GM19238 (cell line): ENCODE results near the gene BAZ1A.
"Not testable (repeated sequence)": the region's sequence is repeated elsewhere in the genome, so short reads cannot be mapped to it uniquely, and the experiment has no call there.

Experiments
- DNase-seq: peaks from one replicate; pipeline ENCODE4 v3.0.0; 2011; ENCODE audit warnings: low spot score; ENCODE audit not compliant: insufficient read length

Gene BAZ1A

GRCh38 chr14:34858765-34859164 lies 16.4 kb downstream of the BAZ1A start:
- DNase-seq, result no peak

GRCh38 chr14:34857689-34858449 lies 17.3 kb downstream of the BAZ1A start:
- DNase-seq, result no peak

- no peak for DNase-seq
Observed at GRCh38 chr14:34853041-34853440, 22.1 kb downstream of the BAZ1A start.

GRCh38 chr14:34851395-34851794 lies 23.8 kb downstream of the BAZ1A start:
- no peak for DNase-seq

GRCh38 chr14:34845869-34846268 lies 29.3 kb downstream of the BAZ1A start:
- DNase-seq, result no peak

DNA sequence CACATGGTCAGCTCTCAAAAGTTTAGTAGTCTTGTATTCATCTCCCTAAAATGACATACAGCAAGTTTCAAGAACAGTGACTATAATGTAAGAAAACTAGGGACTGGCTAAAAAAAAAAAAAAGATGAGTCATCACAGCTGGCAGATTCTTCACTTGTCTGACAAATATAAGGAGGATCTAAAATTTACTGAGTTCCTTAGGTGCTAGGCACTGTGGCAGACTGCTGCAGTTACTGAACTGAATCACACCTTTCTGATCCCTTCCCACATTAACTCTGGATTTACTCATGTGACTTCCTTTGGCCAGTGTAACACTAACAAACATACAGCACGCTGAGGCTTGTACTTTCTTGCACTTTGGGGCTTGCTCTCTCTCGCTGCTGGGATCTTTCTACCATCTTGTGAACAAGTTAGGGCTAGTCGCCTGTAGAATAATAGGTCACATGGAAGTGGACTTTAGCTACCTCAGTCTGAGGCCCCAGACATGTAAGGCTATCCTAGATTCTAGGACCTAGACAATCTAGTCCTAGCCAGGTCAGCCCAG lies 32.1 kb downstream of the BAZ1A start:
- no peak for DNase-seq

GRCh38 chr14:34837801-34838322 lies 37.3 kb downstream of the BAZ1A start:
- no peak for DNase-seq

DNA sequence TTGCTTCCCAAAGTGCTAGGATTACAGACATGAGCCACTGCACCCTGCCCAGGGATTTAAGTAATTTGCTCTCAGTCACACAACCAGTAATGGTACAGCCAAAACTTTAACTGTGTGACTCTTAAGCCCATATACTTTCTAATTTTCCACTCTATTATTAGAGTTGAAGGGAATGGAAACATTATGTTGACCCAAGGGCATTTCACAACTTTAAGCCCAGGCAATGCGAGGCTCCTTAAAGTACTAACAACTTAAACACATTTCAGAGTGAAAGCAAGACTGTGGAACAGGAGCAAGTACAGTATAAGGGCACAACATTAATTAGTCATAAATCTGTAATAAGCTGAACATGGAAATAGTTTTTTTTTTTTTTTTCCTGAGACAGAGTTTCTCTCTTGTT lies 39.8 kb downstream of the BAZ1A start:
- no peak for DNase-seq

GRCh38 chr14:34833549-34834523 lies 41.3 kb downstream of the BAZ1A start:
- no peak for DNase-seq

DNA sequence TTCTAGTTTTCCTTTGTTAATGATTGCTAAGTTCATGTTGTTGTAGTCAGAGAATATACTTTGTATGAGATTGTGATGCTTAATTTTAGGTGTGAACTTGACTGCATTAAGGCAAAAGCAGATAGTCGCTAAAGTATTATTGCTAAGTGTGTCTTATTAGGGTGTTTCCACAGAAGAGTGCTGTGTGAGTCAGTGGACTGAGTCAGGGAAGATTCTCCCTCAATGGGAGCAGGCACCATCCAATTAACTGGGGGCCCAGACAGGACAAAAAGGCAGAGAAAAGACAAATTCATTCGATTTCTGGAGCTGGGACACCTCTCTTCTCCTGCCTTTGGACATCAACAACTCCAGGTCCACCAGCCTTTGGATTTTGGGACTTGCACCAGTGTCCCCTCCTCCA lies 48.5 kb downstream of the BAZ1A start:
- DNase-seq, result no peak

- no peak for DNase-seq
Observed at GRCh38 chr14:34824826-34825225, 50.3 kb downstream of the BAZ1A start.

GRCh38 chr14:34824256-34824655 lies 50.9 kb downstream of the BAZ1A start:
- no peak for DNase-seq

DNA sequence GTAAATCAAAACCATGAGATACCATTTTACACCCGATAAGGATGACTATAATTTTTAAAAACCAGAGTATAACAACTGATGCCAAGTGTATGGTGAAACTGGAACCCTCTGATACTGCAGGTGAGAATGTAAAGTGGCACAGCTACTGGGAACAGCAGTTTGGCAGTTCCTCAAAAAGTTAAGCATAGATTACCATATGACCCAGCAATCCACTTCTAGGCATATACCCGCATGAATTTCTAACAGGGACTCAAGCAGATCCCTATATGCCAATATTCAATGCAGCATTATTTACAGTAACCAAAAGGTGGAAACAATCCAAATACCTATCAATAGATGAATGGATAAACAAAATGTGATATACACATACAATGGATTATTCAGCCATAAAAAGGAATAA lies 57.4 kb downstream of the BAZ1A start:
- no peak for DNase-seq

- DNase-seq, result no peak
Observed at GRCh38 chr14:34810028-34810427, 65.1 kb downstream of the BAZ1A start.

GRCh38 chr14:34806257-34806656 lies 68.9 kb downstream of the BAZ1A start:
- DNase-seq, result no peak

DNA sequence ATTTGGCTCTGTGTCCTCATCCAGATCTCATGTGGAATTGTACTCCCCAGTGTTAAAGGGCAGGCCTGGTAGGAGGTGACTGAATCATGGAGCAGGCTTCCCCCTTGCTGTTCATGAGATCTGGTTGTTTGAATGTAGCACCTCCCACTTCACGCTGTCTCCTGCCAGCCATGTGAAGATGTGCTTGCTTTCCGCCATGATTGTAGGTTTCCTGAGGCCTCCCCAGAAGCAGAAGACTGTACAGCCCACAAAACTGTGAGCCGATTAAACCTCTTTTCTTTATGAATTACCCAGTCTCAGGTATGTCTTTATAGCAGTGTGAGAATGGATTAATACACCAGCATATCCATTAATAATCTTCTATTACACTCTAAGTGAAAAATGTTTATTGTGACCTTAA lies 70.2 kb downstream of the BAZ1A start:
- no peak for DNase-seq

GRCh38 chr14:34798861-34799260 lies 76.3 kb downstream of the BAZ1A start:
- DNase-seq, result not testable (repeated sequence)

GRCh38 chr14:34797747-34798583 lies 77.2 kb downstream of the BAZ1A start:
- no peak for DNase-seq

GRCh38 chr14:34796902-34797301 lies 78.3 kb downstream of the BAZ1A start:
- DNase-seq, result no peak

GRCh38 chr14:34794941-34795340 lies 80.2 kb downstream of the BAZ1A start:
- no peak for DNase-seq

DNA sequence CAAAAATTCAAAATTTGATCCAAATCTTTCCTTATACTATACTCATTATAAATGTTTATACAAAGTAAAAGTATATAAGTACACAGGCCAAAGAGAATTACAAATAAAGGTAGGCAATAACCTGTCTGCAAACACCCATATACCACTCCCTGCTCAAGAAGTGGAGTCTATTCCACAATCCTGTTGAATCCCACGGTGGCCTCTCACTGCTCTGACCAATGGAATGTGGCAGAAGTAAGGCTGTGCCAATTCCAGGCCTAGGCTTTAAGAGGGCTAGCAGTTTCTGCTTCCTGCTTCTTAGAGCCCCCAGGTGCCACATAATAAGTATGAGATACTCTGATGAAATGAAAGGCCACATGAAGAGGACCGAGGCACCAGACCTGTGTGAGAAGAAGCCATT lies 80.9 kb downstream of the BAZ1A start:
- no peak for DNase-seq
